ENCODE results near the gene PARD6G.

Gene PARD6G

GRCh38 chr18:80120932-80121331, 126.4 kb downstream of the PARD6G start:
- no peaks in the 10 kb centered on the region for H3K9me3 ChIP-seq (ENCODE audit: control insufficient read depth, insufficient read depth, low read length)
- no peak overlapping the region for H3K9ac ChIP-seq (ENCODE audit: low read depth, low read length)
- H3K27me3 ChIP-seq (ENCODE audit: control insufficient read depth, insufficient read depth, low read length) = no peaks in the 10 kb centered on the region
- no peak overlapping the region for H3K4me3 ChIP-seq (ENCODE audit: low read depth, low read length)
- H3K36me3 ChIP-seq (ENCODE audit: control insufficient read depth, insufficient read depth, low read length) = peaks cover 2% of the 10 kb centered on the region
- H3K4me1 ChIP-seq (ENCODE audit: control insufficient read depth, insufficient read depth, low read length) = peaks cover 6% of the 10 kb centered on the region

DNA sequence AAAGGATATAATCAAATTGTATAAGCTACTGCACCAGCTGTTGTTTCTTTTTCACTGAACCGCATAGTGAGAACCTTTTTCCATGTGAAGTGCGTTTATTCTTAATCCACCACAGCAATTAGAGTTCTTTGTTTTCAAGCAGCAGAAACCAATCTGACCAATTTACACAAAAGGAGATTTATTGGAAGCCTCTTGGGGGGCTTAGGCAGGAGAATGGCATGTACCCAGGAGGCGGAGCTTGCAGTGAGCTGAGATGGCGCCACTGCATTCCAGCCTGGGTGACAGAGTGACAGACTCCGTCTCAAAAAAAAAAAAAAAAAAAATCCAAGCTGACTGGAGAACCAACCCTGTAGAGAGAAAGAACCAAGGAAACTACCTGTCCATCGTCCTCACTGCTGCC, 128.2 kb downstream of the PARD6G start:
- Histone ChIP-seq H3K9me3 (ENCODE audit: control insufficient read depth, insufficient read depth, low read length) (no peaks in the 10 kb centered on the region), H3K36me3 (ENCODE audit: control insufficient read depth, insufficient read depth, low read length) (peaks cover 2% of the 10 kb centered on the region), H3K4me1 (ENCODE audit: control insufficient read depth, insufficient read depth, low read length) (peaks cover 10% of the 10 kb centered on the region), H3K9ac (ENCODE audit: low read depth, low read length) (no peak overlapping the region), H3K27me3 (ENCODE audit: control insufficient read depth, insufficient read depth, low read length) (no peaks in the 10 kb centered on the region), H3K4me3 (ENCODE audit: low read depth, low read length) (no peak overlapping the region)

DNA sequence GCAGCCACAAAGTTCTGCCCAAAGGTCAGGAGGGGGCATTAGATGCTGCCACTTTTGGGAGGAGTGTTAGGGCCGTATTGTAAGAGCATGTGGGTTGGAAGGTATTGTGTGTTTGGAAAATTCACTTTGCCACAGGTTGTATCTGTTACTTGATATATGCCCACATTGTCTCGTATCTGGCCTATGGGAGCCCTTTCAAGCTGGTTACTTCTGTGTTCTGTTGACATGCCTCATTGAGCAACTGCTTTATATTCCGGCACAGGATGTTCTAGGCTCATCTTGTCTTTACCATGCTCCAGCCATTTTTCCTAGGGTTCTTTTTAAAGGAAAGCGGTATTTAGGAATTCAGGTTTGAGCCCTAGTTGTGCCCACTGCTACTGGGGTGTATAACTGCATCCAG, 132.3 kb downstream of the PARD6G start:
- H3K27me3 ChIP-seq (ENCODE audit: control insufficient read depth, insufficient read depth, low read length) = no peaks in the 10 kb centered on the region
- H3K36me3 ChIP-seq (ENCODE audit: control insufficient read depth, insufficient read depth, low read length) = peaks cover 2% of the 10 kb centered on the region
- H3K9me3 ChIP-seq (ENCODE audit: control insufficient read depth, insufficient read depth, low read length) = no peaks in the 10 kb centered on the region
- H3K4me3 ChIP-seq (ENCODE audit: low read depth, low read length) = no peak overlapping the region
- no peak overlapping the region for H3K9ac ChIP-seq (ENCODE audit: low read depth, low read length)
- H3K4me1 ChIP-seq (ENCODE audit: control insufficient read depth, insufficient read depth, low read length) = peaks cover 21% of the 10 kb centered on the region

DNA sequence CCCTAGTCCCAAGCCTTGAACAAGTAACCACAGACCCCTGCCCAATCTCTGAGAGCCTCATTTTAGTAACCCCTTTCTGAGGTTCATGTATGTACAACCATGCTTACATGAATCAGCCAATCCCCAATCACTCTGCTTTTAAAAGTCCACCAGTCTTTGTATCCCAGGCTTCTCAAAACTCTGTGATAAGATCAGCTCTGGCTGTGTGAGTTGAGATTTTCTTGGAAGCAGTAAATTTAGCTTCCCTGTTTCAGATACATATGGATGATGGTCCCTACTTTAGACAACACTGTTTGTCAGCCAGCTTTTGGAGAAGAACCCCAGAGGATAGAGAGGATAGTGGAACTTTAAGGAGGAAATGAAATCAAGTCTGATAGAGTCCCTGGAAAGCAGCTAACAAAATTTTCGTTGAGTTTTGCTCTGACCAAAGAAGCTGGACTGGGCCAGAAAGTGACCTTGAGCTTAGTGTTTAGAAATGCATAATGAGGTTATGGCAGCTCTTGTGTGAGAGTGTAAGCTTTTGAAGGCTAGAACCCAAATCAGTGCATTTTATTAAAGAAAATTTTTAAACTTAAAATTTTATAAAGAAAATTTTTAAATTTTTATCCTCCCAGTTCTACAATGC, 134.6 kb downstream of the PARD6G start:
- Histone ChIP-seq H3K27me3 (ENCODE audit: control insufficient read depth, insufficient read depth, low read length) (no peaks in the 10 kb centered on the region), H3K4me1 (ENCODE audit: control insufficient read depth, insufficient read depth, low read length) (peaks cover 18% of the 10 kb centered on the region), H3K9ac (ENCODE audit: low read depth, low read length) (no peak overlapping the region), H3K36me3 (ENCODE audit: control insufficient read depth, insufficient read depth, low read length) (no peaks in the 10 kb centered on the region), H3K9me3 (ENCODE audit: control insufficient read depth, insufficient read depth, low read length) (no peaks in the 10 kb centered on the region), H3K4me3 (ENCODE audit: low read depth, low read length) (no peak overlapping the region)

DNA sequence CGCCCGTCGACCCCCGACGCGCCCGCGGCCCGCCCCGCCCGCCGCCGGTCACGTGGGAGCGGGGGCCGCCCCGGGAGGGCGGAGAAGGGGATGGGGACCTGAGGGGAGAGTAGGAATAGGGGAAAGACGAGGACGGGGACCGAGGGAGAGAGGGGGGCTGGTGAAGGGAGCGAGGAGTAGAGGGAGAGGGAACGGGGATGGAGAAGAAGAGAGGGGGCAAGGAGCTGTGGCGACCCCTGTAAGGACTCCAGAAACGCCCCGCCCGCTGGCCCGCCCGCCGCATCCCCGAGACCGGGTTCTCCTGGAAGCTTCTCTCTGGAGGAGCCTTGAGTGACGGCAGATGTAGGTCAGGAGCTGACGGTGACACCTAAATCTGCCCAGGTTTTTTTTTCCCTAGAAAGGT, 137.6 kb downstream of the PARD6G start:
- H3K9ac ChIP-seq (ENCODE audit: low read depth, low read length) = peak overlapping the region; percentile 51
- no peaks in the 10 kb centered on the region for H3K36me3 ChIP-seq (ENCODE audit: control insufficient read depth, insufficient read depth, low read length)
- no peaks in the 10 kb centered on the region for H3K27me3 ChIP-seq (ENCODE audit: control insufficient read depth, insufficient read depth, low read length)
- H3K4me1 ChIP-seq (ENCODE audit: control insufficient read depth, insufficient read depth, low read length) = peaks cover 20% of the 10 kb centered on the region
- H3K9me3 ChIP-seq (ENCODE audit: control insufficient read depth, insufficient read depth, low read length) = no peaks in the 10 kb centered on the region
- peak overlapping the region; percentile 73 for H3K4me3 ChIP-seq (ENCODE audit: low read depth, low read length)

GRCh38 chr18:80108739-80109675, 138.3 kb downstream of the PARD6G start, which contains the start of gene ADNP2:
Gene ADNP2 (plus strand): TSS chr18:80109262. CDS start chr18:80117543, 8,281 bp downstream.
- peak within 1 kb of the TSS; percentile 92 for H3K9ac ChIP-seq (ENCODE audit: low read depth, low read length)
- peak within 1 kb of the TSS; percentile 73 for H3K4me3 ChIP-seq (ENCODE audit: low read depth, low read length)
- no peaks in the 10 kb centered on the region for H3K27me3 ChIP-seq (ENCODE audit: control insufficient read depth, insufficient read depth, low read length)
- peaks cover 27% of the 10 kb centered on the region for H3K4me1 ChIP-seq (ENCODE audit: control insufficient read depth, insufficient read depth, low read length)
- H3K9me3 ChIP-seq (ENCODE audit: control insufficient read depth, insufficient read depth, low read length) = no peaks in the 10 kb centered on the region
- no peaks in the 10 kb centered on the region for H3K36me3 ChIP-seq (ENCODE audit: control insufficient read depth, insufficient read depth, low read length)

DNA sequence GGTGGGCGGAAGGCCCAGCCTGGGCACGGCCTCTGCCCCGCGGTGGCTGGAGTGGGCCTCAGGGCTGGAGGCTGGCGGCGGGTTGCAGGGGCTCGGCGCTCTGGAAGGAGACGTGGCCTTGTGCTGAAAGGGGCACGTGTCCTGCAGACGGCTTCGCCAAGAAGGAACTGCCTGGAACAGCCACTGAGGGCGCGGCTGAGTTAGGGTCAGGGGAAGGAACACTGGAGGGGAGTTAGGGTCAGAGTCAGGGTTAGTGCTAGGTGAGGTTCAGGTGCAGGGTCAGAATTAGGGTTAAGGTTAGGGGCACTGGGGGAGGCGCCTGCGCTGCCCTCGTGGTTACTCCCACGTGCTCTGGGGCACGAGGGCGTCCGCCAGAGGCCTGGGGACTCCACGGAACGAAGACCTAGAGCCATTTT, 139.2 kb downstream of the PARD6G start:
- Histone ChIP-seq H3K4me3 (ENCODE audit: low read depth, low read length) (no peak overlapping the region), H3K9me3 (ENCODE audit: control insufficient read depth, insufficient read depth, low read length) (no peaks in the 10 kb centered on the region), H3K9ac (ENCODE audit: low read depth, low read length) (no peak overlapping the region), H3K27me3 (ENCODE audit: control insufficient read depth, insufficient read depth, low read length) (no peaks in the 10 kb centered on the region), H3K36me3 (ENCODE audit: control insufficient read depth, insufficient read depth, low read length) (no peaks in the 10 kb centered on the region), H3K4me1 (ENCODE audit: control insufficient read depth, insufficient read depth, low read length) (peaks cover 30% of the 10 kb centered on the region)

DNA sequence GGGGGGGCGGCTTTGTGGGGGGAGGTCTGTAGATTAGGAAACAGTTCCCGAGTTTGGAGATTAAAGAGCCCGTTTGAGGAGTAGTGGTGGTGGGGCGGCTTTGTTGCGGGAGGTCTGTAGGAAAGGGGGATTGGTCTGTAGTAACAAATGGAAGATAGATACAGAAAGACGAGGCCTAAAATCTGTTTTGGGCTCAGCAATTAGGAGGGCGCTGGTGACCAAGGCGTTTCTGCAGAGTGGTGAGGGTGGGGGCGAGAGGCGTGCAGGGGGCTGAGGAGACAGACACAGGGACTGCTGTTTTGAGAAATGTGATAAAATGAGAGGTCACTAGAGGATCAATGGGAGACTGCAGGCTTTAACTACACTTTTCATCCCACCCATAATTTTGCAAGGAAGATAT, 139.9 kb downstream of the PARD6G start:
- Histone ChIP-seq H3K9ac (ENCODE audit: low read depth, low read length) (no peak overlapping the region), H3K36me3 (ENCODE audit: control insufficient read depth, insufficient read depth, low read length) (no peaks in the 10 kb centered on the region), H3K9me3 (ENCODE audit: control insufficient read depth, insufficient read depth, low read length) (no peaks in the 10 kb centered on the region), H3K4me3 (ENCODE audit: low read depth, low read length) (no peak overlapping the region), H3K27me3 (ENCODE audit: control insufficient read depth, insufficient read depth, low read length) (no peaks in the 10 kb centered on the region), H3K4me1 (ENCODE audit: control insufficient read depth, insufficient read depth, low read length) (peaks cover 30% of the 10 kb centered on the region)
